Panc1 (cell line): ENCODE data around the gene TMEM174. TPM values are rescaled to one million over a fixed set of nuclear protein-coding genes. Genes with fewer than 3 reads are reported as not detected.

Experiments
- ATAC-seq: fragments of 200-7000 bp; cut with Tn5 transposase; 2 replicates; pipeline ENCODE4 v1.9.1; 2020; ENCODE audit warnings: mild to moderate bottlenecking, moderate library complexity
- BruUV-seq: library from RNA; stranded (reverse); fragments of 400-500 nt; replicated peaks from 2 replicates; lab custom pipeline; 2021; lab: Mats Ljungman, UMichigan
- CTCF ChIA-PET: fragments of 300-600 bp; sonication (Branson Sonifier 250); formaldehyde crosslinking; loops from one replicate; lab custom pipeline; 2022; ENCODE audit warnings: antibody characterized with exemption; lab: Charles Lee
- POLR2A ChIA-PET: fragments of 300-600 bp; sonication (Branson Sonifier 250); formaldehyde crosslinking; loops from one replicate; lab custom pipeline; 2022; ENCODE audit warnings: antibody characterized with exemption; lab: Charles Lee
- DNase-seq: peaks from one replicate; pipeline ENCODE4 v3.0.0-alpha.2; 2010; ENCODE audit warnings: low read depth, low spot score
- H3K27ac ChIP-seq: 2 replicates; pipeline ENCODE4 v1.5.1; 2011; ENCODE audit warnings: mild to moderate bottlenecking, low read length, inconsistent platforms
- H3K27me3 ChIP-seq: fragments of 200-500 bp; sonication (Bioruptor generic); 2 replicates; pipeline ENCODE4 v1.6.0; 2014; ENCODE audit warnings: low read length, inconsistent platforms; ENCODE audit not compliant: control insufficient read depth, insufficient read depth
- H3K36me3 ChIP-seq: fragments of 200-500 bp; sonication (Bioruptor generic); 2 replicates; pipeline ENCODE4 v1.5.1; 2014; ENCODE audit warnings: inconsistent platforms, mild to moderate bottlenecking, low read length, moderate library complexity; ENCODE audit not compliant: control insufficient read depth, insufficient read depth
- H3K4me1 ChIP-seq: 2 replicates; pipeline ENCODE4 v1.5.1; 2011; ENCODE audit warnings: inconsistent platforms, mild to moderate bottlenecking, low read length, moderate library complexity; ENCODE audit not compliant: control insufficient read depth, insufficient read depth
- H3K4me3 ChIP-seq, 2 experiments: 2 replicates each; pipeline ENCODE4 v1.5.1; 2011 to 2012; ENCODE audit warnings: low read depth in 2 of 2, low read length in 2 of 2, mild to moderate bottlenecking in 2 of 2, inconsistent platforms in 1 of 2, moderate library complexity in 1 of 2
- H3K9me3 ChIP-seq: fragments of 200-500 bp; sonication (Bioruptor generic); 2 replicates; pipeline ENCODE4 v1.5.1; 2014; ENCODE audit warnings: low read depth, mild to moderate bottlenecking, inconsistent platforms, low read length, moderate library complexity; ENCODE audit not compliant: control insufficient read depth, insufficient read depth
- POLR2AphosphoS5 ChIP-seq: IDR thresholded peaks from 2 replicates; pipeline ENCODE4 v1.6.1; 2012; ENCODE audit warnings: mild to moderate bottlenecking, low read depth, low read length, moderate library complexity
- SIN3A ChIP-seq: IDR thresholded peaks from 2 replicates; pipeline ENCODE4 v1.6.1; 2012; ENCODE audit warnings: low read depth, mild to moderate bottlenecking, low read length, moderate library complexity, borderline replicate concordance; ENCODE audit not compliant: insufficient read depth
- TCF7L2 ChIP-seq: IDR thresholded peaks from 2 replicates; pipeline ENCODE4 v1.6.1; 2011; ENCODE audit warnings: mild to moderate bottlenecking, low read depth, low read length, inconsistent platforms
- in situ Hi-C: cut with HindIII; loops from 2 replicates; pipeline ENCODE4 v1.10.0; 2016; ENCODE audit warnings: low sequenced_read_pairs, low pct_unique_long_range_greater_than_20kb
- intact Hi-C: fragments of 100-400 bp; cut with micrococcal nuclease; formaldehyde crosslinking; loops from one replicate; pipeline ENCODE4 v1.10.0; 2022; ENCODE audit not compliant: unreplicated experiment
- total RNA-seq: library from RNA; stranded (reverse); gene quantifications from one replicate; pipeline ENCODE4 v1.2.1, GENCODE V29; 2021; ENCODE audit not compliant: unreplicated experiment
- TF ChIP-seq, protein P1 (sequence below), 2 experiments: IDR thresholded peaks; 2 replicates each; pipeline ENCODE4 v1.6.1; 2011 to 2012; ENCODE audit warnings: low read depth in 2 of 2, control low read depth in 1 of 2, low read length in 1 of 2, mild to moderate bottlenecking in 1 of 2, moderate library complexity in 1 of 2; ENCODE audit not compliant: insufficient read depth in 1 of 2
- TF ChIP-seq, protein P2 (sequence below): fragments of 450-650 bp; IDR thresholded peaks from 2 replicates; pipeline ENCODE4 v1.5.1; 2017; ENCODE audit warnings: mild to moderate bottlenecking

Gene TMEM174
- total RNA-seq, 1 experiment from 2014 or later = not detected

DNA sequence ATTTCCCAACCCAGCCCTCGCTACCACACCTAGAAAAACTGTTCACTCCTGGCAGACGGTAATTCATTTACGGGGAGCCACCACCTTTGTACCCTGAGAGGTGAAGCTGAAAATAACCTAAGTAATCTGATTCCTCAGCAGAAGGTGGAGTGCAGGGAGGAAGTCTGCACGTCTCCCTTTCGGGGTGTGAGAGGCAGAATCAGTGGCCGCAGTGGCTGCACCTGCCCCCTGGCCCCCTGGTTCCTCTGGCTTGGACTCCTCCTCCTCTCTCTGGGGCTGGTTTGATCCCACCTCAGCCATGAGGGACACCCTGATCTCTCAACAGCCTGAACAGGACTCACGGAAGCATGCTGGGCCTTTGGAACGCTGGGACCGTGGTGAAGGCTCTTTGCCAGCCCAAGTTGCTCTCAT is 10.5 kb downstream of the TMEM174 start:
- H3K27me3 ChIP-seq = no peaks in the 10 kb centered on the region
- no TSS peak for BruUV-seq
- H3K27ac ChIP-seq = no peak overlapping the region
- intact Hi-C loops = no loop called here
- TF ChIP-seq SIN3A = no peak
- TF ChIP-seq POLR2AphosphoS5 = no peak
- TF ChIP-seq, protein P1, sequence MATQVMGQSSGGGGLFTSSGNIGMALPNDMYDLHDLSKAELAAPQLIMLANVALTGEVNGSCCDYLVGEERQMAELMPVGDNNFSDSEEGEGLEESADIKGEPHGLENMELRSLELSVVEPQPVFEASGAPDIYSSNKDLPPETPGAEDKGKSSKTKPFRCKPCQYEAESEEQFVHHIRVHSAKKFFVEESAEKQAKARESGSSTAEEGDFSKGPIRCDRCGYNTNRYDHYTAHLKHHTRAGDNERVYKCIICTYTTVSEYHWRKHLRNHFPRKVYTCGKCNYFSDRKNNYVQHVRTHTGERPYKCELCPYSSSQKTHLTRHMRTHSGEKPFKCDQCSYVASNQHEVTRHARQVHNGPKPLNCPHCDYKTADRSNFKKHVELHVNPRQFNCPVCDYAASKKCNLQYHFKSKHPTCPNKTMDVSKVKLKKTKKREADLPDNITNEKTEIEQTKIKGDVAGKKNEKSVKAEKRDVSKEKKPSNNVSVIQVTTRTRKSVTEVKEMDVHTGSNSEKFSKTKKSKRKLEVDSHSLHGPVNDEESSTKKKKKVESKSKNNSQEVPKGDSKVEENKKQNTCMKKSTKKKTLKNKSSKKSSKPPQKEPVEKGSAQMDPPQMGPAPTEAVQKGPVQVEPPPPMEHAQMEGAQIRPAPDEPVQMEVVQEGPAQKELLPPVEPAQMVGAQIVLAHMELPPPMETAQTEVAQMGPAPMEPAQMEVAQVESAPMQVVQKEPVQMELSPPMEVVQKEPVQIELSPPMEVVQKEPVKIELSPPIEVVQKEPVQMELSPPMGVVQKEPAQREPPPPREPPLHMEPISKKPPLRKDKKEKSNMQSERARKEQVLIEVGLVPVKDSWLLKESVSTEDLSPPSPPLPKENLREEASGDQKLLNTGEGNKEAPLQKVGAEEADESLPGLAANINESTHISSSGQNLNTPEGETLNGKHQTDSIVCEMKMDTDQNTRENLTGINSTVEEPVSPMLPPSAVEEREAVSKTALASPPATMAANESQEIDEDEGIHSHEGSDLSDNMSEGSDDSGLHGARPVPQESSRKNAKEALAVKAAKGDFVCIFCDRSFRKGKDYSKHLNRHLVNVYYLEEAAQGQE (IDR thresholded peaks at IDR 0.05; ENCODE audit: insufficient read depth in 1 of 2, low read depth in 2 of 2, low read length in 1 of 2) = no peak
- TF ChIP-seq, protein P2, sequence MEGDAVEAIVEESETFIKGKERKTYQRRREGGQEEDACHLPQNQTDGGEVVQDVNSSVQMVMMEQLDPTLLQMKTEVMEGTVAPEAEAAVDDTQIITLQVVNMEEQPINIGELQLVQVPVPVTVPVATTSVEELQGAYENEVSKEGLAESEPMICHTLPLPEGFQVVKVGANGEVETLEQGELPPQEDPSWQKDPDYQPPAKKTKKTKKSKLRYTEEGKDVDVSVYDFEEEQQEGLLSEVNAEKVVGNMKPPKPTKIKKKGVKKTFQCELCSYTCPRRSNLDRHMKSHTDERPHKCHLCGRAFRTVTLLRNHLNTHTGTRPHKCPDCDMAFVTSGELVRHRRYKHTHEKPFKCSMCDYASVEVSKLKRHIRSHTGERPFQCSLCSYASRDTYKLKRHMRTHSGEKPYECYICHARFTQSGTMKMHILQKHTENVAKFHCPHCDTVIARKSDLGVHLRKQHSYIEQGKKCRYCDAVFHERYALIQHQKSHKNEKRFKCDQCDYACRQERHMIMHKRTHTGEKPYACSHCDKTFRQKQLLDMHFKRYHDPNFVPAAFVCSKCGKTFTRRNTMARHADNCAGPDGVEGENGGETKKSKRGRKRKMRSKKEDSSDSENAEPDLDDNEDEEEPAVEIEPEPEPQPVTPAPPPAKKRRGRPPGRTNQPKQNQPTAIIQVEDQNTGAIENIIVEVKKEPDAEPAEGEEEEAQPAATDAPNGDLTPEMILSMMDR = no peak
- no peak for TF ChIP-seq TCF7L2
- no peak overlapping the region for H3K4me3 ChIP-seq
- ChIA-PET POLR2A (no interaction called here), CTCF (no interaction called here)
- H3K9me3 ChIP-seq = peaks cover 10% of the 10 kb centered on the region; the same call in 1 of the 2 replicates
- no peaks in the 10 kb centered on the region for H3K4me1 ChIP-seq
- H3K36me3 ChIP-seq = no peaks in the 10 kb centered on the region
- in situ Hi-C loops = no loop called here
- DNase-seq (no peak), ATAC-seq (no peak)

DNA sequence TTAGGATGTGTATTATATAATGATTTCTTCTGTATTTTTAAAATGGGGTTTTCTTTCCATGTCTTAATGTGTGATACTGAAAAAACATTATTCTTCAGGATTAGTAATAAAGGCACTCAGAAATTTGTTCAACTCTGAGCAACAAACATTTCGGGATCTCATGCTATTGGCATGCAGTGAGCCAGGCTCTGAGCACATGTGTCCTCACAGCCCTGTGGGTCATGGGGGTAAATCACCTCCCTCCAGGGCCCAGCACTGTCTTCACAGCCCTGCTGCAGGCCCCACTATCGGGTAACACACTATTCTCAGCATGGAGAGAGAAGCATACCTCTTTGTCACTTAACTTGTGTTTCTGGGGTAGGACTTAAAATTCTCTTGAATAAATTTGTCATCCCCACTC is 14.0 kb downstream of the TMEM174 start:
- in situ Hi-C loops = no loop called here
- intact Hi-C loops = no loop called here

More for the DNA sequence above, 14.0 kb downstream of the TMEM174 start:
- DNase-seq = no peak
- peaks cover 10% of the 10 kb centered on the region; the same call in 1 of the 2 replicates for H3K9me3 ChIP-seq
- H3K36me3 ChIP-seq = no peaks in the 10 kb centered on the region
- ChIA-PET POLR2A (no interaction called here), CTCF (no interaction called here)
- no peak for ATAC-seq
- BruUV-seq = no TSS peak
- H3K27me3 ChIP-seq = no peaks in the 10 kb centered on the region
- H3K27ac ChIP-seq = no peak overlapping the region
- no peaks in the 10 kb centered on the region for H3K4me1 ChIP-seq
- no peak overlapping the region for H3K4me3 ChIP-seq
- TF ChIP-seq, protein P1 (IDR thresholded peaks at IDR 0.05; ENCODE audit: insufficient read depth in 1 of 2, low read depth in 2 of 2, low read length in 1 of 2) = no peak
- no peak for TF ChIP-seq POLR2AphosphoS5
- no peak for TF ChIP-seq SIN3A
- TF ChIP-seq, protein P2 = no peak
- no peak for TF ChIP-seq TCF7L2
